Common myeloid progenitor, CD34-positive (primary cell): ENCODE measurements around the gene WSCD1.

ENCODE experiments used
- CTCF ChIA-PET: fragments of 350-600 bp; sonication (Branson Sonifier 250); formaldehyde crosslinking; loops from one replicate; lab custom pipeline; 2021; ENCODE audit warnings: antibody characterized with exemption; lab: Charles Lee
- POLR2A ChIA-PET: fragments of 350-600 bp; sonication (Branson Sonifier 250); formaldehyde crosslinking; loops from one replicate; lab custom pipeline; 2021; ENCODE audit warnings: antibody characterized with exemption; lab: Charles Lee
- DNase-seq, 3 donors: peaks; one replicate each; pipeline versions ENCODE4 v3.0.0 to v3.0.0-alpha.2; 2013
- H3K27ac ChIP-seq, 2 experiments: 1 replicate in 1 of 2; 2 replicates in 1 of 2; pipeline ENCODE4 v1.7.0; 2013; ENCODE audit warnings: inconsistent platforms in 2 of 2, low read length in 2 of 2, mild to moderate bottlenecking in 2 of 2, low read depth in 1 of 2, moderate library complexity in 1 of 2; ENCODE audit not compliant: severe bottlenecking in 2 of 2, insufficient read depth in 1 of 2, poor library complexity in 1 of 2
- H3K27me3 ChIP-seq, 5 experiments: replicated peaks in 2 of 5; 1 replicate in 3 of 5; 2 replicates in 2 of 5; pipeline versions ENCODE4 v1.6.1 to v1.7.0; 2013; ENCODE audit warnings: low read length in 4 of 5, mild to moderate bottlenecking in 2 of 5, moderate library complexity in 2 of 5, inconsistent platforms in 1 of 5; ENCODE audit not compliant: insufficient read depth in 5 of 5, control insufficient read depth in 4 of 5
- H3K36me3 ChIP-seq, 4 experiments: 1 replicate in 2 of 4; 2 replicates in 2 of 4; pipeline versions ENCODE4 v1.6.1 to v1.7.0; 2013; ENCODE audit warnings: low read length in 3 of 4, control low read depth in 1 of 4, mild to moderate bottlenecking in 1 of 4; ENCODE audit not compliant: control insufficient read depth in 4 of 4, insufficient read depth in 4 of 4
- H3K4me1 ChIP-seq, 4 experiments: 1 replicate in 3 of 4; 2 replicates in 1 of 4; pipeline versions ENCODE4 v1.6.1 to v1.7.1; 2013; ENCODE audit warnings: low read length in 3 of 4, mild to moderate bottlenecking in 3 of 4, control low read depth in 1 of 4, inconsistent platforms in 1 of 4, moderate library complexity in 1 of 4; ENCODE audit not compliant: control insufficient read depth in 4 of 4, insufficient read depth in 4 of 4; ENCODE audit errors: control extremely low read depth in 1 of 4
- H3K4me3 ChIP-seq, 7 experiments: 1 replicate in 4 of 7; 2 replicates in 3 of 7; pipeline versions ENCODE4 v1.5.1 to v1.7.0; 2013; ENCODE audit warnings: mild to moderate bottlenecking in 7 of 7, low read length in 6 of 7, moderate library complexity in 6 of 7, inconsistent platforms in 2 of 7, low read depth in 2 of 7, control low read depth in 1 of 7; ENCODE audit not compliant: insufficient read depth in 4 of 7, control insufficient read depth in 1 of 7; ENCODE audit errors: extremely low read depth in 1 of 7
- H3K9me3 ChIP-seq, 5 experiments: 1 replicate in 4 of 5; 2 replicates in 1 of 5; pipeline versions ENCODE4 v1.6.1 to v1.7.1; 2013; ENCODE audit warnings: low read length in 4 of 5, mild to moderate bottlenecking in 2 of 5, inconsistent platforms in 1 of 5, low read depth in 1 of 5, moderate library complexity in 1 of 5; ENCODE audit not compliant: control insufficient read depth in 4 of 5, insufficient read depth in 2 of 5; ENCODE audit errors: control extremely low read depth in 1 of 5
- WGBS: methylation state at CpG from one replicate; pipeline ENCODE4 v1.1.5; 2013; ENCODE audit not compliant: insufficient coverage; 5-methylcytosine and 5-hydroxymethylcytosine counted together

Gene WSCD1

GRCh38 chr17:6172642-6173330 lies 102.6 kb downstream of the WSCD1 start:
- H3K4me1 ChIP-seq, result no peaks in the 10 kb centered on the region
- no peak overlapping the region for H3K27ac ChIP-seq
- ChIA-PET POLR2A (no interaction called here), CTCF (no interaction called here)
- 86% methylated on average over 1 of the region's 9 CpGs for WGBS
- H3K9me3 ChIP-seq, result no peaks in the 10 kb centered on the region
- H3K4me3 ChIP-seq, result no peak overlapping the region
- peaks cover 0 to 1% (median 0%) of the 10 kb centered on the region in 5 experiments for H3K27me3 ChIP-seq
- DNase-seq, result no peak
- H3K36me3 ChIP-seq, result no peaks in the 10 kb centered on the region

GRCh38 chr17:6173653-6174052 lies 103.5 kb downstream of the WSCD1 start:
- ChIA-PET POLR2A (interaction anchor here (0.6 kb wide), 1 partner anchor 61 kb away, joined by 3 read pairs; no protein-coding TSS in a partner anchor), CTCF (no interaction called here)
- Histone ChIP-seq H3K9me3 (no peaks in the 10 kb centered on the region), H3K27me3 (peaks cover 0 to 1% (median 0%) of the 10 kb centered on the region in 5 experiments), H3K4me3 (no peak overlapping the region), H3K27ac (no peak overlapping the region), H3K4me1 (no peaks in the 10 kb centered on the region), H3K36me3 (no peaks in the 10 kb centered on the region)
- WGBS, result no CpG with 5 or more reads among the region's 2 CpGs
- no peak for DNase-seq
